H1 (cell line): ENCODE data around the gene BBLN.

Source experiments
- ASH2L ChIP-seq: fragments of 200-600, 300-600 bp; sonication (generic); IDR thresholded peaks from one replicate; pipeline ENCODE4 v1.7.1; 2017; ENCODE audit warnings: low read length
- CHD1 ChIP-seq: IDR thresholded peaks from 2 replicates; pipeline ENCODE4 v1.6.1; 2012; ENCODE audit warnings: low read depth, low read length, improper control_type of control experiment
- CHD2 ChIP-seq: IDR thresholded peaks from 2 replicates; pipeline ENCODE4 v1.6.1; 2012; ENCODE audit warnings: low read length, improper control_type of control experiment
- CTCF ChIP-seq, 3 experiments: IDR thresholded peaks; 1 replicate in 2 of 3; 2 replicates in 1 of 3; pipeline versions ENCODE4 v1.5.1 to v1.6.1; 2011; ENCODE audit warnings: low read length in 3 of 3, mild to moderate bottlenecking in 3 of 3, inconsistent platforms in 2 of 3, low read depth in 1 of 3, moderate library complexity in 1 of 3; ENCODE audit not compliant: insufficient read depth in 1 of 3; ENCODE audit errors: control extremely low read depth in 1 of 3
- EP300 ChIP-seq, 2 experiments: IDR thresholded peaks; 1 replicate in 1 of 2; 2 replicates in 1 of 2; pipeline ENCODE4 v1.6.1; 2011 to 2012; ENCODE audit warnings: low read depth in 2 of 2, low read length in 2 of 2, mild to moderate bottlenecking in 2 of 2, borderline replicate concordance in 1 of 2, inconsistent platforms in 1 of 2, moderate library complexity in 1 of 2
- EZH2 ChIP-seq: fragments of 200-600 bp; sonication (generic); IDR thresholded peaks from 2 replicates; pipeline ENCODE4 v1.7.1; 2012; ENCODE audit warnings: low read depth, mild to moderate bottlenecking, moderate library complexity, low read length, inconsistent platforms; ENCODE audit not compliant: severe bottlenecking
- HDAC6 ChIP-seq: IDR thresholded peaks from one replicate; pipeline ENCODE4 v1.7.1; 2012; ENCODE audit warnings: low read depth, mild to moderate bottlenecking, inconsistent platforms, low read length, moderate library complexity
- POLR2A ChIP-seq, 2 experiments: IDR thresholded peaks; 1 replicate in 1 of 2; 2 replicates in 1 of 2; pipeline ENCODE4 v1.6.1; 2011; ENCODE audit warnings: low read depth in 2 of 2, low read length in 2 of 2, mild to moderate bottlenecking in 2 of 2; ENCODE audit errors: control extremely low read depth in 1 of 2
- POLR2AphosphoS5 ChIP-seq: IDR thresholded peaks from 2 replicates; pipeline ENCODE4 v1.6.1; 2011; ENCODE audit warnings: low read depth, low read length
- RXRA ChIP-seq: IDR thresholded peaks from 2 replicates; pipeline ENCODE4 v1.6.1; 2011; ENCODE audit warnings: low read depth, mild to moderate bottlenecking, low read length, moderate library complexity; ENCODE audit not compliant: insufficient read depth
- SP1 ChIP-seq: IDR thresholded peaks from 2 replicates; pipeline ENCODE4 v1.6.1; 2011; ENCODE audit warnings: low read depth, low read length
- TAF1 ChIP-seq: IDR thresholded peaks from 2 replicates; pipeline ENCODE4 v1.6.1; 2011; ENCODE audit warnings: mild to moderate bottlenecking, low read depth, low read length
- TBP ChIP-seq: IDR thresholded peaks from 2 replicates; pipeline ENCODE4 v1.6.1; 2011; ENCODE audit warnings: low read depth, low read length, improper control_type of control experiment

- TF ChIP-seq POLR2A (IDR thresholded peaks at IDR 0.05; ENCODE audit: control extremely low read depth in 1 of 2, low read depth in 2 of 2, low read length in 2 of 2) (no peak), POLR2AphosphoS5 (no peak), CTCF (IDR thresholded peaks at IDR 0.05; ENCODE audit: control extremely low read depth in 1 of 3, insufficient read depth in 1 of 3, low read depth in 1 of 3, low read length in 3 of 3) (no peak), EZH2 (no peak), EP300 (IDR thresholded peaks at IDR 0.05; ENCODE audit: borderline replicate concordance in 1 of 2, low read depth in 2 of 2, low read length in 2 of 2) (no peak), ASH2L (no peak), CHD1 (no peak), TAF1 (no peak), RXRA (no peak), SP1 (no peak), CHD2 (no peak), HDAC6 (no peak), TBP (no peak)
These were observed 14.0 kb downstream of the BBLN start for GRCh38 chr9:128174062-128174461.
